Neural cell (in vitro differentiated cells): ENCODE data around the gene RNASEH1.

Experiments used
- CTCF ChIP-seq: fragments of 450-650 bp; IDR thresholded peaks from 2 replicates; pipeline ENCODE4 v1.5.1; 2014; ENCODE audit warnings: antibody characterized with exemption, mild to moderate bottlenecking, moderate library complexity; ENCODE audit not compliant: poor library complexity, severe bottlenecking
- EP300 ChIP-seq: fragments of 450-650 bp; conservative IDR thresholded peaks from 2 replicates; pipeline ENCODE4 v1.6.1; 2014; ENCODE audit warnings: antibody characterized with exemption, mild to moderate bottlenecking, moderate library complexity; ENCODE audit not compliant: poor library complexity, severe bottlenecking
- EZH2 ChIP-seq: fragments of 200-600, 300-800 bp; shearing (Covaris generic), sonication (generic); IDR thresholded peaks from 2 replicates; pipeline ENCODE4 v1.6.1; 2014; ENCODE audit warnings: antibody characterized with exemption, low read length, borderline replicate concordance, mild to moderate bottlenecking; ENCODE audit not compliant: insufficient read depth, poor library complexity, severe bottlenecking
- RAD21 ChIP-seq: fragments of 450-650 bp; conservative IDR thresholded peaks from 2 replicates; pipeline ENCODE4 v1.6.1; 2014; ENCODE audit warnings: antibody characterized with exemption, mild to moderate bottlenecking, moderate library complexity
- REST ChIP-seq: IDR thresholded peaks from 2 replicates; pipeline ENCODE4 v1.6.1; 2012; ENCODE audit warnings: borderline replicate concordance
- SMC3 ChIP-seq: fragments of 450-650 bp; conservative IDR thresholded peaks from 2 replicates; pipeline ENCODE4 v1.6.1; 2014; ENCODE audit warnings: antibody characterized with exemption, mild to moderate bottlenecking, moderate library complexity; ENCODE audit not compliant: poor library complexity

GRCh38 chr2:3522961-3523421 lies 35.1 kb downstream of the RNASEH1 start:
- TF ChIP-seq CTCF = no peak
- no peak for TF ChIP-seq RAD21
- TF ChIP-seq EZH2 = no peak
- TF ChIP-seq EP300 = no peak
- no peak for TF ChIP-seq REST
- TF ChIP-seq SMC3 = no peak
